Measurements from ENCODE around the gene DIABLO.

- TF ChIP-seq CTCF (conservative IDR thresholded peaks at IDR 0.05; ENCODE audit: low read depth, low read length) (no peak), EZH2 (IDR thresholded peaks at IDR 0.05; ENCODE audit: borderline replicate concordance, low read depth, low read length, poor library complexity, severe bottlenecking) (no peak)
Observed at GRCh38 chr12:122172262-122172939, 53.5 kb downstream of the DIABLO start.
